A673 (cell line): ENCODE measurements around the gene ALDH1L2. TPM values are rescaled to one million over a fixed set of nuclear protein-coding genes. Genes with fewer than 3 reads are reported as not detected.

ENCODE experiments used
- BruUV-seq: library from RNA; stranded (reverse); fragments of 400-500 nt; replicated peaks from 2 replicates; lab custom pipeline; 2021; lab: Mats Ljungman, UMichigan
- CTCF ChIA-PET: fragments of 300-600 bp; sonication (Branson Sonifier 250); formaldehyde crosslinking; loops from one replicate; lab custom pipeline; 2022; ENCODE audit warnings: antibody characterized with exemption; lab: Charles Lee
- POLR2A ChIA-PET: fragments of 300-600 bp; sonication (Branson Sonifier 250); formaldehyde crosslinking; loops from one replicate; lab custom pipeline; 2022; ENCODE audit warnings: antibody characterized with exemption; ENCODE audit not compliant: low non-redundant PET; lab: Charles Lee
- DNase-seq: peaks from one replicate; pipeline ENCODE4 v3.0.0-alpha.2; 2015; ENCODE audit warnings: low spot score
- H3K27ac ChIP-seq: fragments of 200-600 bp; sonication (generic); 2 replicates; pipeline ENCODE4 v1.5.1; 2016; ENCODE audit warnings: mixed run types, low read depth, mild to moderate bottlenecking, mixed read lengths, antibody characterized with exemption, low read length; ENCODE audit not compliant: poor library complexity, severe bottlenecking
- H3K27me3 ChIP-seq: fragments of 200-600 bp; sonication (generic); replicated peaks from 2 replicates; pipeline ENCODE4 v1.6.1; 2017; ENCODE audit warnings: mixed run types, low read depth, mild to moderate bottlenecking, mixed read lengths, antibody characterized with exemption, low read length; ENCODE audit not compliant: insufficient read depth, poor library complexity
- H3K36me3 ChIP-seq: fragments of 200-600 bp; sonication (generic); 2 replicates; pipeline ENCODE4 v1.6.1; 2016; ENCODE audit warnings: mixed run types, mild to moderate bottlenecking, mixed read lengths, antibody characterized with exemption, low read length; ENCODE audit not compliant: insufficient read depth, poor library complexity, severe bottlenecking
- H3K4me1 ChIP-seq: fragments of 200-600 bp; sonication (generic); 2 replicates; pipeline ENCODE4 v1.6.1; 2017; ENCODE audit warnings: mixed run types, mild to moderate bottlenecking, mixed read lengths, antibody characterized with exemption, low read length; ENCODE audit not compliant: insufficient read depth, poor library complexity, severe bottlenecking
- H3K4me3 ChIP-seq: fragments of 200-600 bp; sonication (generic); 2 replicates; pipeline ENCODE4 v1.5.1; 2016; ENCODE audit warnings: low read depth, mixed run types, mild to moderate bottlenecking, mixed read lengths, low read length; ENCODE audit not compliant: poor library complexity, severe bottlenecking
- H3K9me3 ChIP-seq: fragments of 200-600 bp; sonication (generic); 2 replicates; pipeline ENCODE4 v1.6.1; 2016; ENCODE audit warnings: mixed run types, low read depth, mild to moderate bottlenecking, mixed read lengths, antibody characterized with exemption, low read length; ENCODE audit not compliant: poor library complexity, severe bottlenecking
- CTCF ChIP-seq: fragments of 300-800, 200-600 bp; sonication (generic); conservative IDR thresholded peaks from 2 replicates; pipeline ENCODE4 v1.5.1; 2017; ENCODE audit warnings: low read depth, mild to moderate bottlenecking, antibody characterized with exemption, low read length, moderate library complexity, mixed read lengths
- EZH2 ChIP-seq: fragments of 200-600 bp; sonication (generic); IDR thresholded peaks from 2 replicates; pipeline ENCODE4 v1.6.1; 2017; ENCODE audit warnings: borderline replicate concordance, low read depth, mild to moderate bottlenecking, mixed read lengths, antibody characterized with exemption, low read length; ENCODE audit not compliant: poor library complexity, severe bottlenecking
- intact Hi-C: fragments of 100-400 bp; cut with micrococcal nuclease; formaldehyde crosslinking; loops from one replicate; pipeline ENCODE4 v1.10.0; 2022; ENCODE audit not compliant: unreplicated experiment
- total RNA-seq: library from RNA; stranded (reverse); gene quantifications from 2 replicates; pipeline ENCODE4 v1.2.3, GENCODE V29; 2021

The ALDH1L2 gene
- total RNA-seq, 1 experiment from 2014 or later = 3.4 TPM

- H3K36me3 ChIP-seq = peaks cover 5% of the 10 kb centered on the region
- ChIA-PET CTCF (no interaction called here), POLR2A (no interaction called here)
- no TSS peak for BruUV-seq
- H3K4me3 ChIP-seq = no peak overlapping the region
- H3K9me3 ChIP-seq = no peaks in the 10 kb centered on the region
- DNase-seq = no peak
- no peaks in the 10 kb centered on the region for H3K27me3 ChIP-seq
- TF ChIP-seq CTCF (no peak), EZH2 (no peak)
- intact Hi-C loops = no loop called here
- no peaks in the 10 kb centered on the region for H3K4me1 ChIP-seq
- H3K27ac ChIP-seq = no peak overlapping the region
These were observed 82.8 kb downstream of the ALDH1L2 start for GRCh38 chr12:105001476-105001875.

- Histone ChIP-seq H3K4me3 (no peak overlapping the region), H3K36me3 (peaks cover 9% of the 10 kb centered on the region), H3K27me3 (no peaks in the 10 kb centered on the region), H3K9me3 (no peaks in the 10 kb centered on the region), H3K4me1 (no peaks in the 10 kb centered on the region), H3K27ac (no peak overlapping the region)
- no peak for DNase-seq
- intact Hi-C loops = no loop called here
- no peak for TF ChIP-seq CTCF
- no peak for TF ChIP-seq EZH2
- BruUV-seq = no TSS peak
- ChIA-PET POLR2A (no interaction called here), CTCF (no interaction called here)
These were observed 84.9 kb downstream of the ALDH1L2 start for GRCh38 chr12:104999347-104999685.

DNA sequence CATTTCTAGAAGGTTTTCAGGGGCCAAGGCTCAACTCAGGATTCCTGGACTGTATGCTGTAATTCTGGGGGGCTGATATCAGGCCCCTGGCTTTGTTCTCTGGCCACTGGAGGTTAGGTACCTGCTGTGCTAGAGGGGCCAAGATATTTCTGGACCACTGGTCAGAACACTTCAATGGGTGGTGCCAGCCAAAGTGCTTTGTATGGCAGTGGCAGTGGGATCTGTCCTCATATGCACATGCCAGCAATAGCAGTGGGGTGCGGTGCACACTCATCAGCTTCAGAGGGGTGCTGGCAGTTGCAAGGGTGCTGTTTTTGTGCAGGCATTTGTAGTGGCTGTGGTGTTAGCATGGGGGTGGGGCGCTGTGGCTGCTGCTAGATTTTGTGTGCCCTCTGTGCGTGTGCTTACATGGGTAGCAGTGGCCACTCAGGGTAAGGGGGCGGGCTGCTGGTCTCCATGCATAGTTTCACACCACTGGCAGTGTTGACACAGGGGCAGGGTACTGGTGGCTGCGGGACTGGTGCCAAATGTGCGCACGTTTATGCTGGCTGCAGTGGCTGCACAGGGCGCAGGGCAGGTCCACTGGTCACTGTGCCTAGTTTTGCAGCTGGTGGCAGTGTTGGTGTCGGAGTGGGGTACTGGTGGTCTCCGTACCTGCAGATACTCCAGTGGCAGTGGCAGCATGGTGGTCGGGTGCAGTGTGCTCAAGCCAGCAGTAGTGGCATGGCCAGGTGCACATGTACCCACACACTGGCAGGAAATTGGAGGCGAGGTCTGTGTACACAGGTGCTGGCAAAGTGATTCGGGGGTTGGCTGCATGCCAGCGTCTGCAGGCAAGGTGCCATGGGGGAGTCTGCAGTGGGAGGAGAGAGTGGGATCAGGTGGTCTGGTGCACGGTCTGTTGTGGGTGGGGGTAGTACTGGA is 85.6 kb downstream of the ALDH1L2 start:
- peaks cover 10% of the 10 kb centered on the region for H3K36me3 ChIP-seq
- no peaks in the 10 kb centered on the region for H3K27me3 ChIP-seq
- no peak overlapping the region for H3K27ac ChIP-seq
- no peak for DNase-seq
- ChIA-PET CTCF (interaction anchor here (0.6 kb wide), 1 partner anchor 617 kb away, joined by 3 read pairs; no protein-coding TSS in a partner anchor), POLR2A (no interaction called here)
- BruUV-seq = no TSS peak
- H3K9me3 ChIP-seq = no peaks in the 10 kb centered on the region
- TF ChIP-seq CTCF (no peak), EZH2 (no peak)
- no peaks in the 10 kb centered on the region for H3K4me1 ChIP-seq
- H3K4me3 ChIP-seq = no peak overlapping the region
- intact Hi-C loops = no loop called here
